ENCODE data around the gene CLIP4. TPM values are rescaled to one million over a fixed set of nuclear protein-coding genes. Genes with fewer than 3 reads are reported as not detected.
"Not testable (repeated sequence)": the region's sequence is repeated elsewhere in the genome, so short reads cannot be mapped to it uniquely, and the experiment has no call there.

Gene CLIP4
- polyA plus RNA-seq, 1 experiment: 71.4 TPM

- no peak for DNase-seq (ENCODE audit: low read depth, low spot score)
- no peak overlapping the region for H3K4me3 ChIP-seq (ENCODE audit: low read depth, low read length)
- ChIA-PET CTCF (no interaction called here), POLR2A (no interaction called here)
- H3K27me3 ChIP-seq (ENCODE audit: control insufficient read depth, insufficient read depth, low read length): no peaks in the 10 kb centered on the region
- H3K9me3 ChIP-seq (ENCODE audit: control insufficient read depth, insufficient read depth, low read length): peaks cover 16% of the 10 kb centered on the region
- TF ChIP-seq CTCF (IDR thresholded peaks at IDR 0.05; ENCODE audit: low read depth, low read length): no peak
- no peak overlapping the region for H3K27ac ChIP-seq (ENCODE audit: low read depth, low read length)
Measured at GRCh38 chr2:29082804-29083495, 32.3 kb upstream of the CLIP4 start.

GRCh38 chr2:29084554-29084953, 30.7 kb upstream of the CLIP4 start:
- no peak overlapping the region for H3K4me3 ChIP-seq (ENCODE audit: low read depth, low read length)
- H3K9me3 ChIP-seq (ENCODE audit: control insufficient read depth, insufficient read depth, low read length): peaks cover 16% of the 10 kb centered on the region
- H3K27ac ChIP-seq (ENCODE audit: low read depth, low read length): no peak overlapping the region
- ChIA-PET POLR2A (no interaction called here), CTCF (no interaction called here)
- no peaks in the 10 kb centered on the region for H3K27me3 ChIP-seq (ENCODE audit: control insufficient read depth, insufficient read depth, low read length)
- DNase-seq (ENCODE audit: low read depth, low spot score): no peak
- no peak for TF ChIP-seq CTCF (IDR thresholded peaks at IDR 0.05; ENCODE audit: low read depth, low read length)

- H3K27ac ChIP-seq (ENCODE audit: low read depth, low read length); POLR2A ChIA-PET; H3K4me3 ChIP-seq (ENCODE audit: low read depth, low read length); H3K27me3 ChIP-seq (ENCODE audit: control insufficient read depth, insufficient read depth, low read length); DNase-seq (ENCODE audit: low read depth, low spot score); CTCF ChIA-PET; H3K9me3 ChIP-seq (ENCODE audit: control insufficient read depth, insufficient read depth, low read length): not testable (repeated sequence)
Measured at GRCh38 chr2:29090311-29090710, 24.9 kb upstream of the CLIP4 start.

- ChIA-PET POLR2A (no interaction called here), CTCF (interaction anchor here (1.0 kb wide), 1 partner anchor 10 kb away, joined by 3 read pairs; no protein-coding TSS in a partner anchor)
- H3K4me3 ChIP-seq (ENCODE audit: low read depth, low read length): no peak overlapping the region
- H3K27me3 ChIP-seq (ENCODE audit: control insufficient read depth, insufficient read depth, low read length): peaks cover 2% of the 10 kb centered on the region
- no peaks in the 10 kb centered on the region for H3K9me3 ChIP-seq (ENCODE audit: control insufficient read depth, insufficient read depth, low read length)
- no peak overlapping the region for H3K27ac ChIP-seq (ENCODE audit: low read depth, low read length)
- DNase-seq (ENCODE audit: low read depth, low spot score): no peak
- no peak for TF ChIP-seq CTCF (IDR thresholded peaks at IDR 0.05; ENCODE audit: low read depth, low read length)
Measured at GRCh38 chr2:29096969-29097368, 18.2 kb upstream of the CLIP4 start.

- Histone ChIP-seq H3K4me3 (ENCODE audit: low read depth, low read length) (no peak overlapping the region), H3K9me3 (ENCODE audit: control insufficient read depth, insufficient read depth, low read length) (no peaks in the 10 kb centered on the region), H3K27ac (ENCODE audit: low read depth, low read length) (no peak overlapping the region), H3K27me3 (ENCODE audit: control insufficient read depth, insufficient read depth, low read length) (peaks cover 2% of the 10 kb centered on the region)
- no peak for DNase-seq (ENCODE audit: low read depth, low spot score)
- no peak for TF ChIP-seq CTCF (IDR thresholded peaks at IDR 0.05; ENCODE audit: low read depth, low read length)
- POLR2A ChIA-PET: no interaction called here
- CTCF ChIA-PET: interaction anchor here (1.0 kb wide), 1 partner anchor 9 kb away, joined by 3 read pairs; no protein-coding TSS in a partner anchor
Measured at GRCh38 chr2:29097569-29097968, 17.6 kb upstream of the CLIP4 start.
